Heart left ventricle (tissue), 16 donors: Measurements from ENCODE around the gene CELSR1. TPM values are rescaled to one million over a fixed set of nuclear protein-coding genes. Genes with fewer than 3 reads are reported as not detected.

ENCODE experiments used
- ATAC-seq, 4 donors: fragments of 200-7000 bp; cut with Tn5 transposase; one replicate each; pipeline ENCODE4 v1.9.1; 2020 to 2022; ENCODE audit warnings: moderate library complexity in 4 of 4, mild to moderate bottlenecking in 3 of 4, moderate number of reproducible peaks in 1 of 4
- DNase-seq, 5 donors: peaks; one replicate each; pipeline ENCODE4 v3.0.0-alpha.2; 2020
- H3K27ac ChIP-seq, 12 donors: fragments of 200-600 bp; sonication (generic) in 4 of 12; one replicate each; pipeline versions ENCODE4 v1.5.0 to v1.8.0; 2016 to 2022; ENCODE audit warnings: mild to moderate bottlenecking in 2 of 12
- H3K27me3 ChIP-seq, 9 donors: fragments of 200-600 bp; sonication (generic) in 2 of 9; one replicate each; pipeline versions ENCODE4 v1.5.1 to v1.8.0; 2016 to 2022; ENCODE audit warnings: mild to moderate bottlenecking in 3 of 9
- H3K36me3 ChIP-seq, 9 donors: fragments of 200-600 bp; sonication (generic) in 2 of 9; one replicate each; pipeline versions ENCODE4 v1.5.0 to v1.8.0; 2018 to 2022; ENCODE audit warnings: mild to moderate bottlenecking in 2 of 9
- H3K4me1 ChIP-seq, 12 donors: fragments of 200-600 bp; sonication (generic) in 4 of 12; one replicate each; pipeline versions ENCODE4 v1.5.0 to v1.8.0; 2016 to 2022; ENCODE audit warnings: mild to moderate bottlenecking in 3 of 12
- H3K4me3 ChIP-seq, 12 donors: fragments of 200-600 bp; sonication (generic) in 4 of 12; one replicate each; pipeline versions ENCODE4 v1.5.0 to v1.8.0; 2017 to 2022; ENCODE audit warnings: mild to moderate bottlenecking in 9 of 12, moderate library complexity in 4 of 12
- H3K9me3 ChIP-seq, 12 donors: fragments of 200-600 bp; sonication (generic) in 4 of 12; one replicate each; pipeline versions ENCODE4 v1.5.0 to v1.8.0; 2016 to 2022; ENCODE audit warnings: mild to moderate bottlenecking in 1 of 12
- POLR2A ChIP-seq, 2 donors: fragments of 450-650 bp; IDR thresholded peaks; one replicate each; pipeline ENCODE4 v1.6.1; 2017; ENCODE audit warnings: antibody characterized with exemption in 2 of 2, mild to moderate bottlenecking in 2 of 2, moderate library complexity in 2 of 2
- WGBS, 4 donors: extraction: QIAGEN DNeasy Blood & Tissue Kit in 2 of 4; methylation state at CpG; one replicate each; pipeline versions ENCODE4 v1.1.5 to v1.1.7; 2013 to 2018; 5-methylcytosine and 5-hydroxymethylcytosine counted together
- intact Hi-C, 10 donors: fragments of 100-400 bp; cut with DNase I; formaldehyde crosslinking; loops; one replicate each; pipeline versions ENCODE4 v1.11.1 to v1.14.2; 2022
- polyA plus RNA-seq, 2 donors: library from polyadenylated mRNA; stranded (reverse); fragments of 200-250 nt; gene quantifications; one replicate each; pipeline ENCODE4 v1.2.3, GENCODE V29; 2013
- total RNA-seq, 9 donors: library from RNA; depleted of rRNA in 2 of 9; stranded (reverse); fragments of >200 nt in 2 of 9; fragmentation: NEBNext Ultra II Directional in 3 of 9; extraction: Animal tissue kit (Norgen Biotek cat#: 25700) in 3 of 9; gene quantifications; one replicate each; pipeline versions ENCODE4 v1.1.0 to v1.2.4, GENCODE V29; 2016 to 2023
- TF ChIP-seq, protein P1 (sequence below), 12 donors: fragments of 200-600 bp; sonication (generic) in 4 of 12; IDR thresholded peaks; one replicate each; pipeline versions ENCODE4 v1.5.0 to v1.8.0; 2018 to 2022; ENCODE audit warnings: antibody characterized with exemption in 12 of 12, mild to moderate bottlenecking in 5 of 12
- donor health status: ischemic (EF 13 %, LVEDD 7.1; RV severe dilation, severe dysfunction).
- donor health status: healthy with polysubstance abuse.
- donor health status: DM: no; HTN: yes; CAD: no.
- donor health status: DM: no; HTN: no; CAD: no.
- donor health status: ischemic (EF 25% LVEDD 6.9; RV normal size, moderate dysfunction).
- donor health status: ischemic (EF 25% LVEDD 5.7; RV mildly dilated, moderate dysfunction).
- donor health status: healthy.
- donor health status: DM: yes; HTN: yes; CAD: no.
- donor health status: ischemic (EF 35%, LVEDD 5.7; RV mildly dilated, moderate dysfunction).
- donor health status: nonischemic (EF 11% LVEDD 7.7; RV severe dilation, severe dysfunction).
- donor health status: DM: yes; HTN: yes; CAD: no.
- donor health status: PGD.
- donor health status: ischemic (EF 29% LVEDD 5.4; RV normal size, mild dysfunction).
- donor health status: nonischemic (EF 23%, LVEDD 6.1; RV moderate dilation, normal function).

Gene CELSR1
- total and polyA plus RNA-seq, 11 donors: 5.9 to 15.8 (median 11.9) TPM

DNA sequence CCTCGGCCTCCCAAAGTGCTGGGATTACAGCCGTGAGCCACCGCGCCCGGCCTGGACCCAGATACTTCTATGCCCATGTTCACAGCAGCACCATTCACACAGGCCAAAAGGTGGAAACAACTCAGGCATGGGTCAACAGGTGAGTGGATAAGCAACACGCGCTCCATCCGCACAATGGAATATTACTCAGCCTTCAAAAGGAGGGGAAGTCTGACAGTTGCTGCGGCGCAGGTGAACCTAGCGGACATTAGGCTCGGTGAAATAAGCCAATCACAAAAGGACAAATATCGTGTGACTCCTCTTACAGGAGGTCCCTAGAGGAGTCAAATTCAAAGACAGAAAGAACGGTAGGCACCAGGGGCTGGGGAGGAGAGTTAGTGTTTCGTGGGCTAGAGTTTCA, 154.9 kb downstream of the CELSR1 start:
- DNase-seq (peak in 1 of 5 donors; percentile 10), ATAC-seq (no peak)
- Histone ChIP-seq H3K36me3 (no peaks in the 10 kb centered on the region), H3K4me3 (no peak overlapping the region), H3K27me3 (no peaks in the 10 kb centered on the region), H3K9me3 (no peaks in the 10 kb centered on the region), H3K4me1 (peaks cover 0 to 7% (median 0%) of the 10 kb centered on the region in 12 donors), H3K27ac (no peak overlapping the region)
- intact Hi-C loops: no loop called here
- TF ChIP-seq, protein P1, sequence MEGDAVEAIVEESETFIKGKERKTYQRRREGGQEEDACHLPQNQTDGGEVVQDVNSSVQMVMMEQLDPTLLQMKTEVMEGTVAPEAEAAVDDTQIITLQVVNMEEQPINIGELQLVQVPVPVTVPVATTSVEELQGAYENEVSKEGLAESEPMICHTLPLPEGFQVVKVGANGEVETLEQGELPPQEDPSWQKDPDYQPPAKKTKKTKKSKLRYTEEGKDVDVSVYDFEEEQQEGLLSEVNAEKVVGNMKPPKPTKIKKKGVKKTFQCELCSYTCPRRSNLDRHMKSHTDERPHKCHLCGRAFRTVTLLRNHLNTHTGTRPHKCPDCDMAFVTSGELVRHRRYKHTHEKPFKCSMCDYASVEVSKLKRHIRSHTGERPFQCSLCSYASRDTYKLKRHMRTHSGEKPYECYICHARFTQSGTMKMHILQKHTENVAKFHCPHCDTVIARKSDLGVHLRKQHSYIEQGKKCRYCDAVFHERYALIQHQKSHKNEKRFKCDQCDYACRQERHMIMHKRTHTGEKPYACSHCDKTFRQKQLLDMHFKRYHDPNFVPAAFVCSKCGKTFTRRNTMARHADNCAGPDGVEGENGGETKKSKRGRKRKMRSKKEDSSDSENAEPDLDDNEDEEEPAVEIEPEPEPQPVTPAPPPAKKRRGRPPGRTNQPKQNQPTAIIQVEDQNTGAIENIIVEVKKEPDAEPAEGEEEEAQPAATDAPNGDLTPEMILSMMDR (IDR thresholded peaks at IDR 0.05): no peak
- no peak for TF ChIP-seq POLR2A (IDR thresholded peaks at IDR 0.05)
- 89 to 96% (median 91%) methylated on average over 15 of the region's 15 CpGs for WGBS, 4 donors

DNA sequence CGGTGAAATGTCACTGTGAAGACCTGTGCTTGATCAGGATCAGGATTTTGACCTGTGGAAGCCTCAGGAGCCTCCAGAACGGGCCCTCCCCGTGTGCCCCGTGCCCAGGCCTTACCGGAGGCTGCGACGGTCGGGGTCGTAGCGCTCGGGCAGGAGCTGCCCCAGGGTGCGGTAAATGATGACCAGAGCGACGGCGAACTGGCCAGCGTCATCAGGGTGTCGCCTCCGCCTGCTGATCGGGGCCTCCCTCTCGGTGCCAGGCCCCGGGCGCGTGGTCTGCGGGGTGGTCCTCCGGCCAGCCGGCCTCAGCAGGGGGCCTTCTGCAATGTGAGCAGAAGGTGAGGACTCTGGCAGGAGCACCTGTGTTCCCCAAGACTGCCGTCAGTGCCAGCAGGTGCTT, 155.7 kb downstream of the CELSR1 start:
- Histone ChIP-seq H3K27ac (no peak overlapping the region), H3K4me1 (peaks cover 0 to 11% (median 2%) of the 10 kb centered on the region in 12 donors), H3K27me3 (no peaks in the 10 kb centered on the region), H3K36me3 (no peaks in the 10 kb centered on the region), H3K4me3 (no peak overlapping the region), H3K9me3 (peaks cover 0 to under 1% (median 0%) of the 10 kb centered on the region in 12 donors)
- TF ChIP-seq POLR2A (IDR thresholded peaks at IDR 0.05): no peak
- TF ChIP-seq, protein P1 (IDR thresholded peaks at IDR 0.05): no peak
- 94 to 95% (median 94%) methylated on average over 18 to 27 of the region's 27 CpGs for WGBS, 4 donors
- ATAC-seq (no peak), DNase-seq (peak in 1 of 5 donors; percentile 48)
- intact Hi-C loops: no loop called here

DNA sequence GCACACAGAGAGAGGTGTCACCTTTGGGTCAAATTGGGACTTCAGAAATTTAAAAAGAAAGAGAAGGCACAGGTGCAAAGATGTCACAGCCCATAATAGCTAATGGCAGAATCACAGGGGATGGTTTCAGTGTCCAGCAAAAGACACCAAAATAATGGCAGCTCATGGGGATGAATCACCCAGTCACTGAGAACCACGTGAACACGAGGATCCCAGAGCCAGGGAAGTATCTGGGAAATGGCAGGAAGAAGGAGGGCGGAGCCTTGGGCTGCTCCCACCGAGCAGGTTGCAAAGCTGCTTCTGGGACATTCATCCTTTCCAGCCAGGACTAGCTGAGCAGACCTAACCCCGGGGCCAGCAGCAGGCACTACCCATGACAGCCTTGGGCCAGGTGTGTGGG, 156.3 kb downstream of the CELSR1 start:
- ATAC-seq (no peak), DNase-seq (peak in 1 of 5 donors; percentile 7)
- no peak overlapping the region for H3K4me3 ChIP-seq
- intact Hi-C loops: no loop called here
- peaks cover 0 to 4% (median 0%) of the 10 kb centered on the region in 9 donors for H3K36me3 ChIP-seq
- H3K4me1 ChIP-seq: peaks cover 0 to 11% (median 2%) of the 10 kb centered on the region in 12 donors
- H3K27me3 ChIP-seq: no peaks in the 10 kb centered on the region
- no peak overlapping the region for H3K27ac ChIP-seq
- TF ChIP-seq POLR2A (IDR thresholded peaks at IDR 0.05): no peak
- TF ChIP-seq, protein P1 (IDR thresholded peaks at IDR 0.05): no peak
- 52 to 57% (median 55%) methylated on average over 5 of the region's 5 CpGs for WGBS, 4 donors
- H3K9me3 ChIP-seq: peaks cover 0 to 7% (median 0%) of the 10 kb centered on the region in 12 donors

DNA sequence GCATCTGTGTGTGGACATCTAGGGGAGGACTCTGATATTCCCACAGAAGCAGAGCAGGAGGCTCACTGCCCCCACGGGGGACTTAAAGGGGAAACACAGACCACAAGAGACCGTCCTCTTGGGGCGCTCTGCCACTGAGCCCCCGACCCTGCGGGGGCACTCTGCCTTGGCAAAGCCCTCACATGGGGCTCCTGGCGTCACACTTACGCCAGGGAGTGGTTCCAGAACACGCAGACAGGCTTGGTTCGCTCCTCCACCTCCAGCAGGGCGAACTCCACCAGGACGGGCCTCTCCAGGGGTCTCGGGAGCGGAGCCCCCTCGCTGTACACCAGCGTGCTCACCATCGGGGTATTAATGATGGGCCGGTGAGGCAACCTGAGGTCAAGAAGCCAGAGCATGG, 156.8 kb downstream of the CELSR1 start:
- Histone ChIP-seq H3K27me3 (no peaks in the 10 kb centered on the region), H3K27ac (no peak overlapping the region), H3K4me3 (no peak overlapping the region), H3K4me1 (peaks cover 0 to 11% (median 2%) of the 10 kb centered on the region in 12 donors), H3K36me3 (peaks cover 0 to 4% (median 0%) of the 10 kb centered on the region in 9 donors), H3K9me3 (peaks cover 0 to 12% (median 0%) of the 10 kb centered on the region in 12 donors)
- ATAC-seq: no peak
- DNase-seq: no peak
- intact Hi-C loops: no loop called here
- 89 to 93% (median 91%) methylated on average over 14 to 17 of the region's 17 CpGs for WGBS, 4 donors
- no peak for TF ChIP-seq POLR2A (IDR thresholded peaks at IDR 0.05)
- TF ChIP-seq, protein P1 (IDR thresholded peaks at IDR 0.05): no peak
